H9 (cell line): ENCODE measurements around the gene SLMAP. TPM values are rescaled to one million over a fixed set of nuclear protein-coding genes. Genes with fewer than 3 reads are reported as not detected.

ENCODE experiments used
- DNase-seq: peaks from one replicate; pipeline ENCODE4 v3.0.0-alpha.2; 2017
- H2AFZ ChIP-seq: one replicate; pipeline ENCODE4 v1.6.1; 2013; ENCODE audit warnings: mild to moderate bottlenecking, low read length, control low read depth, moderate library complexity
- H2AK5ac ChIP-seq: 2 replicates; pipeline ENCODE4 v1.6.1; 2013; ENCODE audit warnings: low read length, control low read depth, mixed read lengths; ENCODE audit not compliant: insufficient read length
- H2BK120ac ChIP-seq: one replicate; pipeline ENCODE4 v1.6.1; 2013; ENCODE audit warnings: low read depth, mild to moderate bottlenecking, low read length, control low read depth, inconsistent platforms; ENCODE audit not compliant: poor library complexity, severe bottlenecking
- H2BK12ac ChIP-seq: 2 replicates; pipeline ENCODE4 v1.6.1; 2013; ENCODE audit warnings: low read length, control low read depth, mixed read lengths, low read depth; ENCODE audit not compliant: insufficient read length
- H2BK15ac ChIP-seq: 2 replicates; pipeline ENCODE4 v1.6.1; 2013; ENCODE audit warnings: low read depth, low read length, control low read depth
- H2BK20ac ChIP-seq: one replicate; pipeline ENCODE4 v1.6.1; 2013; ENCODE audit warnings: low read depth, mild to moderate bottlenecking, low read length, control low read depth, inconsistent platforms; ENCODE audit not compliant: poor library complexity, severe bottlenecking
- H2BK5ac ChIP-seq: 2 replicates; pipeline ENCODE4 v1.6.1; 2013; ENCODE audit warnings: low read length, control low read depth, mixed read lengths; ENCODE audit not compliant: insufficient read length
- H3K14ac ChIP-seq: 2 replicates; pipeline ENCODE4 v1.6.1; 2013; ENCODE audit warnings: low read length, control low read depth; ENCODE audit not compliant: insufficient read depth
- H3K18ac ChIP-seq: 2 replicates; pipeline ENCODE4 v1.6.1; 2013; ENCODE audit warnings: low read depth, mild to moderate bottlenecking, mixed read lengths, low read length, control low read depth; ENCODE audit not compliant: insufficient read length
- H3K23ac ChIP-seq: 2 replicates; pipeline ENCODE4 v1.6.1; 2013; ENCODE audit warnings: low read length, control low read depth, mixed read lengths, low read depth; ENCODE audit not compliant: insufficient read length
- H3K23me2 ChIP-seq: 2 replicates; pipeline ENCODE4 v1.6.1; 2013; ENCODE audit warnings: low read depth, mild to moderate bottlenecking, mixed read lengths, low read length, control low read depth; ENCODE audit not compliant: insufficient read length, poor library complexity, severe bottlenecking
- H3K27ac ChIP-seq: 2 replicates; pipeline ENCODE4 v1.5.1; 2013; ENCODE audit warnings: low read length, control low read depth, mixed read lengths, low read depth; ENCODE audit not compliant: insufficient read length
- H3K27me3 ChIP-seq: 2 replicates; pipeline ENCODE4 v1.6.1; 2013; ENCODE audit warnings: low read length, control low read depth, inconsistent platforms; ENCODE audit not compliant: insufficient read depth
- H3K4ac ChIP-seq: 2 replicates; pipeline ENCODE4 v1.6.1; 2013; ENCODE audit warnings: low read depth, mild to moderate bottlenecking, control low read depth, inconsistent platforms, low read length, moderate library complexity
- H3K4me1 ChIP-seq: 2 replicates; pipeline ENCODE4 v1.6.1; 2013; ENCODE audit warnings: low read length, control low read depth, inconsistent platforms; ENCODE audit not compliant: insufficient read depth
- H3K4me2 ChIP-seq: 2 replicates; pipeline ENCODE4 v1.6.1; 2013; ENCODE audit warnings: low read length, control low read depth, mixed read lengths; ENCODE audit not compliant: insufficient read length, insufficient read depth
- H3K56ac ChIP-seq: 2 replicates; pipeline ENCODE4 v1.6.1; 2013; ENCODE audit warnings: low read depth, mild to moderate bottlenecking, mixed read lengths, low read length, control low read depth; ENCODE audit not compliant: insufficient read length
- H3K79me1 ChIP-seq: 2 replicates; pipeline ENCODE4 v1.6.1; 2013; ENCODE audit warnings: low read depth, mild to moderate bottlenecking, moderate library complexity, low read length, control low read depth, inconsistent platforms; ENCODE audit not compliant: insufficient read depth, poor library complexity, severe bottlenecking
- H3K79me2 ChIP-seq: 2 replicates; pipeline ENCODE4 v1.6.1; 2013; ENCODE audit warnings: low read length, control low read depth, inconsistent platforms; ENCODE audit not compliant: insufficient read depth
- H3K9ac ChIP-seq: 2 replicates; pipeline ENCODE4 v1.6.1; 2013; ENCODE audit warnings: low read length, control low read depth, mixed read lengths; ENCODE audit not compliant: insufficient read length; ENCODE audit errors: extremely low read depth
- H3K9me3 ChIP-seq: one replicate; pipeline ENCODE4 v1.6.1; 2013; ENCODE audit warnings: low read depth, low read length, inconsistent platforms; ENCODE audit not compliant: control insufficient read depth
- H3T11ph ChIP-seq: one replicate; pipeline ENCODE4 v1.6.1; 2013; ENCODE audit warnings: mild to moderate bottlenecking, low read length, control low read depth, inconsistent platforms
- H4K20me1 ChIP-seq: one replicate; pipeline ENCODE4 v1.6.1; 2013; ENCODE audit not compliant: control insufficient read depth, insufficient read length, insufficient read depth
- H4K5ac ChIP-seq: 2 replicates; pipeline ENCODE4 v1.6.1; 2013; ENCODE audit warnings: low read depth, mild to moderate bottlenecking, mixed read lengths, low read length, control low read depth; ENCODE audit not compliant: insufficient read length
- H4K8ac ChIP-seq: replicated peaks from 2 replicates; pipeline ENCODE4 v1.6.1; 2013; ENCODE audit warnings: low read length, control low read depth, mixed read lengths, low read depth; ENCODE audit not compliant: insufficient read length
- H4K91ac ChIP-seq: 2 replicates; pipeline ENCODE4 v1.6.1; 2013; ENCODE audit warnings: low read depth, mild to moderate bottlenecking, moderate library complexity, mixed read lengths, low read length, control low read depth; ENCODE audit not compliant: insufficient read length
- H3K27ac Mint-ChIP-seq, 3 experiments: 2 replicates in 2 of 3; 3 replicates in 1 of 3; pipeline ENCODE4 v1.8.0; 2020 to 2021; ENCODE audit warnings: mixed read lengths in 3 of 3, mild to moderate bottlenecking in 1 of 3, moderate library complexity in 1 of 3
- H3K27me3 Mint-ChIP-seq: 2 replicates; pipeline ENCODE4 v1.8.0; 2021; ENCODE audit warnings: low read depth, mild to moderate bottlenecking, moderate library complexity, mixed read lengths
- H3K36me3 Mint-ChIP-seq, 3 experiments: 2 replicates in 2 of 3; 3 replicates in 1 of 3; pipeline ENCODE4 v1.8.0; 2020 to 2021; ENCODE audit warnings: low read depth in 3 of 3, mixed read lengths in 3 of 3; ENCODE audit not compliant: insufficient read depth in 1 of 3
- H3K4me1 Mint-ChIP-seq, 2 experiments: 2 replicates each; pipeline ENCODE4 v1.8.0; 2020; ENCODE audit warnings: mixed read lengths in 2 of 2
- H3K4me3 Mint-ChIP-seq, 2 experiments: 2 replicates in 1 of 2; 3 replicates in 1 of 2; pipeline ENCODE4 v1.8.0; 2020 to 2021; ENCODE audit warnings: mild to moderate bottlenecking in 2 of 2, mixed read lengths in 2 of 2, moderate library complexity in 1 of 2
- H3K9me3 Mint-ChIP-seq, 2 experiments: 2 replicates in 1 of 2; 3 replicates in 1 of 2; pipeline ENCODE4 v1.8.0; 2020; ENCODE audit warnings: mild to moderate bottlenecking in 2 of 2, mixed read lengths in 2 of 2, moderate library complexity in 1 of 2
- CTCF ChIP-seq: fragments of 200-600 bp; sonication (generic); conservative IDR thresholded peaks from 3 replicates; pipeline ENCODE4 v1.8.0; 2021; ENCODE audit warnings: antibody characterized with exemption, mild to moderate bottlenecking
- WGBS: extraction: QIAGEN DNeasy Blood & Tissue Kit; methylation state at CpG from one replicate; pipeline ENCODE4 v1.1.7; 2013; ENCODE audit warnings: missing lambda C conversion rate, low lambda C conversion rate, mixed read lengths; ENCODE audit not compliant: insufficient read length; ENCODE audit errors: extremely low coverage; 5-methylcytosine and 5-hydroxymethylcytosine counted together
- total RNA-seq: library from RNA; stranded (reverse); gene quantifications from 2 replicates; pipeline ENCODE4 v1.2.1, GENCODE V29; 2021

Gene SLMAP
- total RNA-seq, 1 experiment from 2014 or later = 65.1 TPM

GRCh38 chr3:57833763-57834162, 77.7 kb downstream of the SLMAP start:
- Histone ChIP-seq H3T11ph (no peak overlapping the region), H3K9ac (no peak overlapping the region), H3K4me2 (no peak overlapping the region), H3K14ac (no peak overlapping the region), H3K27ac (no peak overlapping the region), H3K4ac (no peak overlapping the region), H3K18ac (no peak overlapping the region), H2AFZ (no peak overlapping the region), H2BK20ac (no peak overlapping the region), H2BK5ac (no peak overlapping the region), H3K27me3 (no peaks in the 10 kb centered on the region), H3K79me1 (peaks cover 3% of the 10 kb centered on the region), H3K23me2 (no peaks in the 10 kb centered on the region), H3K9me3 (no peaks in the 10 kb centered on the region), H3K23ac (no peak overlapping the region), H4K20me1 (no peaks in the 10 kb centered on the region), H2BK15ac (no peak overlapping the region), H3K56ac (no peak overlapping the region), H2AK5ac (no peak overlapping the region), H4K8ac (no peak overlapping the region), H2BK120ac (no peak overlapping the region), H4K5ac (no peak overlapping the region), H3K79me2 (no peaks in the 10 kb centered on the region; the same call in 1 of the 2 replicates), H3K4me1 (peaks cover 9% of the 10 kb centered on the region; the same call in 1 of the 2 replicates), H4K91ac (no peak overlapping the region), H2BK12ac (no peak overlapping the region)
- no peak for DNase-seq
- no peaks in the 10 kb centered on the region for H3K9me3 Mint-ChIP-seq
- H3K27ac Mint-ChIP-seq = peak overlapping the region in 1 of 3 experiments; percentile 4; a peak in 2 of 7 replicates
- H3K4me3 Mint-ChIP-seq = no peak overlapping the region
- WGBS = no CpG with 5 or more reads among the region's 1 CpG
- H3K4me1 Mint-ChIP-seq = peaks cover 23 to 33% of the 10 kb centered on the region in 2 experiments
- H3K36me3 Mint-ChIP-seq = no peaks in the 10 kb centered on the region; a peak in 2 of 7 replicates
- TF ChIP-seq CTCF = no peak
- H3K27me3 Mint-ChIP-seq = no peaks in the 10 kb centered on the region
